PC-9 (cell line): ENCODE results near the gene PRR19.

Experiments
- EZH2 ChIP-seq: fragments of 200-600 bp; sonication (generic); IDR thresholded peaks from 2 replicates; pipeline ENCODE4 v1.8.0; 2017; ENCODE audit warnings: antibody characterized with exemption, low read depth
- TF ChIP-seq, protein P1 (sequence below): fragments of 200-600 bp; sonication (generic); conservative IDR thresholded peaks from 2 replicates; pipeline ENCODE4 v1.6.1; 2017; ENCODE audit warnings: mixed run types, antibody characterized with exemption, mild to moderate bottlenecking, moderate library complexity

DNA sequence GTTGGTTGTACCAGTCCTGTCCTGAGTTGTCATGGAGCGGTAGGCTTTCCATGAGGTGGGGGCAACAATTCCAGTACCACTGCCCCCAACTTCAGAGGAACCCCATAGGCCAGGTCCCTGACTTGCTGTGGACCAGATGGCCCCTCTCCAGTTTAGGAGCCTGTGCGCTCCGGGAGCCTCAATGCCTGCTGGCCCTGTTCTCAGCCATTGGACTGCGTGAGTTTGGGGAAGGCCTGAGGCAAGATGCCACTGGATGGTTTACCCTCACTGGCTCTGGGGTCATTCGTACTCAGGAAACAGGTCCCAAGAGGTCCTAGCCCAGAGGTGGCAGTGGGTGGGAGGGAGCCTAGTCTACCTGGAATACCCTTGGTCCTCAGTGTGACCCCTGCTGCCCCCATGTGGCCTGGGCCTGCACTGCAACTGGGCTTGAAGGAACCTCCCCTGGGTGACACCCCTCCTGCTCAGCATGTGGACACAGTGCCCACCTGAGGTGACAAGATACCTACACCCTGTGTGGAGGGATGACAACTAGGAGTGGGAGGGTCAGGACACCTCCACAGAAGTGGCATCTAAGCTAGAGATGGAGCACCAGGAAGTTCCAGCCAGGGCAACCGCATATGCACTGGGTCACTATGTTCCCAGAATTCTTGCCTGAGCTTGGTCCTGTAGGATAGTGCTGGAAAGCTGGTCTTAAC lies 6.0 kb upstream of the PRR19 start:
- TF ChIP-seq, protein P1, sequence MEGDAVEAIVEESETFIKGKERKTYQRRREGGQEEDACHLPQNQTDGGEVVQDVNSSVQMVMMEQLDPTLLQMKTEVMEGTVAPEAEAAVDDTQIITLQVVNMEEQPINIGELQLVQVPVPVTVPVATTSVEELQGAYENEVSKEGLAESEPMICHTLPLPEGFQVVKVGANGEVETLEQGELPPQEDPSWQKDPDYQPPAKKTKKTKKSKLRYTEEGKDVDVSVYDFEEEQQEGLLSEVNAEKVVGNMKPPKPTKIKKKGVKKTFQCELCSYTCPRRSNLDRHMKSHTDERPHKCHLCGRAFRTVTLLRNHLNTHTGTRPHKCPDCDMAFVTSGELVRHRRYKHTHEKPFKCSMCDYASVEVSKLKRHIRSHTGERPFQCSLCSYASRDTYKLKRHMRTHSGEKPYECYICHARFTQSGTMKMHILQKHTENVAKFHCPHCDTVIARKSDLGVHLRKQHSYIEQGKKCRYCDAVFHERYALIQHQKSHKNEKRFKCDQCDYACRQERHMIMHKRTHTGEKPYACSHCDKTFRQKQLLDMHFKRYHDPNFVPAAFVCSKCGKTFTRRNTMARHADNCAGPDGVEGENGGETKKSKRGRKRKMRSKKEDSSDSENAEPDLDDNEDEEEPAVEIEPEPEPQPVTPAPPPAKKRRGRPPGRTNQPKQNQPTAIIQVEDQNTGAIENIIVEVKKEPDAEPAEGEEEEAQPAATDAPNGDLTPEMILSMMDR = peak; percentile 95
- no peak for TF ChIP-seq EZH2
